Right forelimb (tissue), 1 donor: Measurements from ENCODE around the gene CASP1.
"Not testable (repeated sequence)": the region's sequence is repeated elsewhere in the genome, so short reads cannot be mapped to it uniquely, and the experiment has no call there.

Experiments
- DNase-seq: peaks from one replicate; pipeline ENCODE4 v3.0.0-alpha.2; 2018

CASP1 gene

GRCh38 chr11:105034813-105035620 is at the start of gene CASP1:
CASP1 (minus strand) TSS chr11:105035144; CDS start chr11:105035113, 31 bp downstream.
- peak; percentile 52 for DNase-seq

GRCh38 chr11:105081412-105082150 is 46.6 kb upstream of the CASP1 start:
- DNase-seq, result no peak

- DNase-seq, result not testable (repeated sequence)
Observed at GRCh38 chr11:105080171-105080906, 45.4 kb upstream of the CASP1 start.

- DNase-seq, result no peak
Observed at GRCh38 chr11:105078283-105078682, 43.3 kb upstream of the CASP1 start.

GRCh38 chr11:105077141-105077790 is 42.3 kb upstream of the CASP1 start:
- not testable (repeated sequence) for DNase-seq

GRCh38 chr11:105074166-105074530 is 39.2 kb upstream of the CASP1 start:
- DNase-seq, result no peak

- DNase-seq, result no peak
Observed at GRCh38 chr11:105073456-105074165, 38.7 kb upstream of the CASP1 start.

GRCh38 chr11:105072080-105072479 is 37.1 kb upstream of the CASP1 start:
- DNase-seq, result not testable (repeated sequence)

GRCh38 chr11:105071089-105071732 is 36.3 kb upstream of the CASP1 start:
- DNase-seq, result no peak

- no peak for DNase-seq
Observed at GRCh38 chr11:105070306-105070705, 35.4 kb upstream of the CASP1 start.

GRCh38 chr11:105069749-105070148 is 34.8 kb upstream of the CASP1 start:
- DNase-seq, result not testable (repeated sequence)

GRCh38 chr11:105063245-105063941 is 28.4 kb upstream of the CASP1 start:
- DNase-seq, result not testable (repeated sequence)

GRCh38 chr11:105057432-105057831 is 22.5 kb upstream of the CASP1 start:
- no peak for DNase-seq

GRCh38 chr11:105056446-105056845 is 21.5 kb upstream of the CASP1 start:
- no peak for DNase-seq

- DNase-seq, result no peak
Observed at GRCh38 chr11:105054723-105055493, 20.0 kb upstream of the CASP1 start.

- DNase-seq, result no peak
Observed at GRCh38 chr11:105052487-105052886, 17.5 kb upstream of the CASP1 start.

- no peak for DNase-seq
Observed at GRCh38 chr11:105051559-105051958, 16.6 kb upstream of the CASP1 start.

GRCh38 chr11:105049481-105049880 is 14.5 kb upstream of the CASP1 start:
- DNase-seq, result no peak

GRCh38 chr11:105046898-105047579 is 12.1 kb upstream of the CASP1 start:
- DNase-seq, result no peak
